GM18907 (cell line): ENCODE measurements around the gene PITPNC1.
"Not testable (repeated sequence)": the region's sequence is repeated elsewhere in the genome, so short reads cannot be mapped to it uniquely, and the experiment has no call there.

Source experiments
- ATAC-seq: cut with Tn5 transposase; IDR thresholded peaks from one replicate; pipeline ENCODE4 v1.9.1; 2021; ENCODE audit warnings: mild to moderate bottlenecking, moderate library complexity; ENCODE audit not compliant: unreplicated experiment

PITPNC1 gene

DNA sequence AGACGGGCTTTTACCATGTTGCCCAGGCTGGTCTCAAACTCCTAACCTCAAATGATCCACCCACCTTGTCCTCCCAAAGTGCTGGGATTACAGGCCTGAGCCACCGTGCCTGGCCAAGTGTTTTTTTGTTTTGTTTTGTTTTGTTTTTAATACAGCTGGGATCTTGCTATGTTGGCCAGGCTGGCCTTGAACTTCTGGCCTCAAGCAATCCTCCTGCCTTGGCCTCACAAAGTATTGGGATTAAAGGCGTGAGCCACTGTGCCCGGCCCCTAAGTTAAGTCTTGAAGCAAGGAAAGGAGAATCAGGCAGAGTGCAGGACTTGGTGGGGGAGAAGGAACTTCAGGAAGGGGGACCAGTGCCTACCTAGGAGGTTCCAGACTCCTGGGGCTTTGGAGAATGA lies 288.9 kb downstream of the PITPNC1 start:
- no peak for ATAC-seq

DNA sequence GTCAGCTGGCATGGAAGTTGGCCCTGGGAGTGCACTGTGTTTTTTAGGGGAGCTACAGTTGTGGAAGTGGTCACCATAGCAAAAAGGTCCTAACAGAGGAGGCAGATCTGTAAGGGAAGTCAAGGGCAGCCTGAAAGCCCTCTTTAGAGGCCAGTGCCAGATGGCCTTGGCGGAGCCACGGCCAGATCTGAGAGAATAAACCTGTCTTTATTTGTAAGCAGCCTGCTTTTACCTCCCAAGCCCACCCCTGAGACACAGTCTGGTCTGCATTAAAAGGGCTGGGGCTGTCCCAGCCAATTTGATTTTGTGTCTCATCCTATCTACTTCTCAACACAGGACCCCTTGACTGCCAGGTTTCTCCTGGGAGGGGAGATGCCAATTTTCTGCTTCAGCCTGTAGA lies 289.6 kb downstream of the PITPNC1 start:
- ATAC-seq, result no peak

GRCh38 chr17:67671493-67671892 lies 294.4 kb downstream of the PITPNC1 start:
- no peak for ATAC-seq

GRCh38 chr17:67672592-67673335 lies 295.7 kb downstream of the PITPNC1 start:
- ATAC-seq, result no peak

- ATAC-seq, result no peak
Observed at GRCh38 chr17:67675481-67675880, 298.4 kb downstream of the PITPNC1 start.

DNA sequence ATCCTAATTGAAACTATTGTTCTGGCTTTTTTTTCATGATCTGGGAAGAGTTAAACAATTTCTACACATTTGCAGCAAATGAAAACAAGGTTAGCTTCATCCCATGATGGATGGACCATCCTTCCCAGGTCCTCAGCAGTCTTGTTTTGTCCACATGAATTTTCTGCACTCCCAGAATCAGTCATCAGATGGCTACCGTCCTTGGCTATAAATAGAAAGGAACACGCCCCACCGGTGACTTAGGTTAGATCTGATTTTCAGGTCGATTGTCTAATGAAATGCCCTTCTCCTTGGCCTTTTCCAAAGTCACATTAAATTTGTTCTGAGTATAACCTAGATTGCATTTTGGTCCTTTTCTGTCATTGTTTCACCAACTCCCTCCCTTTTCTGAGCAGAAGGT lies 299.2 kb downstream of the PITPNC1 start:
- no peak for ATAC-seq

DNA sequence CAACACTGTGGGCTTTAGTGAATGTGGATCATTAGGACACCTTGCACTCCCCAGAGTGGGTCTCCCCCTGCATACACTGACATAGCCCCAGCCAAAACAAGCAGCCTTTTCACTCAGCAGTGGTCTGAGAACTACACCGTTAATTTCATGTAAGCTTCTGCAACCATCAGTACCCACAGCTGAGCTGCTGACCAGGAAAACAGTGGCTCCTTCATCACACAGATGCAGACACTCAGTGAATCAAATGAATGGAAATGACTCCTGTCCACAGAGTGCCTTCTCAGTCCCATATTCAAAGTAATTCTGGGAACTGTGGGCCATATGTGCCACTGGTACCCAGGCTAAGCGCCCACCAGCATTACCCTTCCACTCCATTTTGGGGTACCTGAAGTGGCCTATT lies 301.3 kb downstream of the PITPNC1 start:
- no peak for ATAC-seq

GRCh38 chr17:67679225-67679624 lies 302.1 kb downstream of the PITPNC1 start:
- no peak for ATAC-seq

- ATAC-seq, result no peak
Observed at GRCh38 chr17:67679721-67680120, 302.6 kb downstream of the PITPNC1 start.

GRCh38 chr17:67680445-67681224 lies 303.6 kb downstream of the PITPNC1 start:
- no peak for ATAC-seq

- ATAC-seq, result no peak
Observed at GRCh38 chr17:67682196-67682595, 305.1 kb downstream of the PITPNC1 start.

DNA sequence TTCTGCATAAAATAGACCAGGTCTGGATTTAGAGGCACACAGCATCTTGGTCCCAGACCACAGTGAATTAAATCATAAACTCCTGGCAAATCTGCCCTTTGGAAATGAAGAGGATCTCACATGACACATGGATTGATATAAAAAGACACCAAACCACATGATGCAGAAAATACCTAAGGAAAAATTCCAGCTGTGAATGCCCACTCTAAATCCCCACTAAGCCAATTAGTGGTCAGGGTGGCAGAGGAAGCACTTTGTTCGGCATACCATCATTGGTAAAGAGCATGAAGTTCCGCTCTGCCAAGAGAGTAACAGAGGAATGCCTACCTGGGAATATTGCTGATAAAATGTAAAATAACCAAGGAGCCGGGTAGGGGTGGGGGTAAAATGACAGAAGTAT lies 308.3 kb downstream of the PITPNC1 start:
- no peak for ATAC-seq

GRCh38 chr17:67686241-67686640 lies 309.2 kb downstream of the PITPNC1 start:
- ATAC-seq, result no peak

DNA sequence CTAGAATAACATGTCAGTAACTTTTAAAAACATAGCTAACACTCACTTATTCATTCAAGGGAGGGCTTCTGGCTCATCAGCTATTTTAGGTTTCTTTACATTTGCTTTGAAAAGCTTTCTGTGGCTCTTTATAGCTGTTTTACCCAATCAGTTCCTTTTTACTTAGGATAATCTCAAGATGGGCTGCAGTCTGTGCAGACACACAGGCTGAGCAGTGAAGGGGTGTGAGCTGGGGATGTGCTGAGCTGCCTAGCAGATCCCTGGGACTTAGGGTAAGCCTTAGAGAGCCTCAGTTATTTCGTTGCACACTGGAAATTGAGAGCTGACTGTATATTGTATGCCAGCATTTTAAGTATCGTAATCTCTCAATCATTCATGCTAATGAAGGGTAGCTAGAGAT lies 310.4 kb downstream of the PITPNC1 start:
- no peak for ATAC-seq

- no peak for ATAC-seq
Observed at GRCh38 chr17:67689534-67690177, 312.6 kb downstream of the PITPNC1 start.

GRCh38 chr17:67693811-67694210 lies 316.7 kb downstream of the PITPNC1 start:
- ATAC-seq, result no peak

DNA sequence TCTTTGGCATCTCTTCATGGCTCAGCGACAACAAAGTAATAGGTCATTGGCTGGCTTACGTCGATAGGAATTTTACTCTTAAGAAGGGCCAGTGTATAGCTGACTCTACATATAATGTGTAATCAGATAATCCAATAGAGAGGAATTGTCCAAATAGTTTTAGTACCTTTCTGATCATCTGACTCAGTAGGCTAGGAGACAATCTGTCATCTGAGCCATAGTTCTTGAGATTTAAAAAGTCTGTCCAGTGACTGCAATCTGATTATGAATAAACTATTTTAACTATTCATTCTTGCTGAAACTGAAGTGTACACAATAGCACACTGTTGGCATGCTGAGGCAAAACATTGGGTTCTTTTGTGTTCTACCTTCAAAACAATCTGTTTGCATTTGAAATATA lies 319.3 kb downstream of the PITPNC1 start:
- no peak for ATAC-seq

GRCh38 chr17:67696853-67697498 lies 319.9 kb downstream of the PITPNC1 start:
- ATAC-seq, result no peak

- ATAC-seq, result no peak
Observed at GRCh38 chr17:67700037-67700724, 323.1 kb downstream of the PITPNC1 start.

DNA sequence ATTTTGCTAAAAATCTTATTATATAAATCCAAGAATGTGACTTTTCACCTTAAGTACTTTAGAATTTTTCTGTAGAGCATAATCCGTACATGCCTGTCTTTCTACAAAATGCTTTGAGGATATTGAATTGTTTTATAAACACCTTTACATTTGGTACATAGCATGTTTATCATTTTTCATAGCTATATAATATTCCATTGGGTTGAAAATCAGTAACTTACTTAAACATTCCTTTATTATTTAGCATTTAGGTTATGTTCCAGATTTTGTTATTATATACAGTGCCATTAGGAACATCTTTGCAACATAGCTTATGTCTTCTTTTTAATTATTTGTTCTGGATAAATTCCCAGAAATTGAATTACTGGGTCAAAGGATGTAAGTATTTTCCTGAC lies 323.6 kb downstream of the PITPNC1 start:
- no peak for ATAC-seq

DNA sequence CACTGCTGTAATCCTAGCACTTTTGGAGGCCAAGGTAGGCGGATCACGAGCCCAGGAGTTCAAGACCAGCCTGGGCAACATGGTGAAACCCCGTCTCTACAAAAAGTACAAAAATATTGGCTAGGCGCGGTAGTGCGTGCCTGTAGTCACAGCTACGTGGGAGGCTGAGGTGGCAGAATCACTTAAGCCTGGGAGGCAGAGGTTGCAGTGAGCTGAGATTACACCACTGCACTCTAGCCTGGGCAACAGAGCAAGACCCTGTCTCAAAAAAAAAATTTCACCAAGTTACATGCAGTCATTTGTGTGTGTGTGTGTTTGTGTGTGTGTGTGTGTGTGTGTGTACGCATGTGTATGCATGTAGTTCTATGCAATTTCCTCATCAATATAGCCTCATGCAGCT lies 325.8 kb downstream of the PITPNC1 start:
- not testable (repeated sequence) for ATAC-seq
